H1 (cell line): ENCODE data around the gene LRRC32. TPM values are rescaled to one million over a fixed set of nuclear protein-coding genes. Genes with fewer than 3 reads are reported as not detected.

Experiments used
- CTCF ChIA-PET: fragments of 300-600 bp; sonication (Branson Sonifier 250); formaldehyde crosslinking; loops from one replicate; lab custom pipeline; 2021; ENCODE audit not compliant: partially characterized antibody; lab: Charles Lee
- POLR2A ChIA-PET: fragments of 300-600 bp; sonication (Branson Sonifier 250); formaldehyde crosslinking; loops from one replicate; lab custom pipeline; 2021; ENCODE audit warnings: inconsistent platforms; ENCODE audit not compliant: partially characterized antibody; lab: Charles Lee
- DNase-seq, 2 experiments: peaks; one replicate each; pipeline versions ENCODE4 v3.0.0 to v3.0.0-alpha.2; 2010 to 2022; ENCODE audit warnings: low spot score in 2 of 2, low read depth in 1 of 2, mixed read lengths in 1 of 2
- FAIRE-seq: peaks from 2 replicates; lab custom pipeline; 2011; peaks lifted over from hg19 to GRCh38; lab: Jason Lieb, UNC
- H2AFZ ChIP-seq: 2 replicates; pipeline ENCODE4 v1.8.1; 2012; ENCODE audit warnings: low read length, inconsistent platforms
- H2AK5ac ChIP-seq: 2 replicates; pipeline ENCODE4 v1.6.1; 2013; ENCODE audit warnings: low read depth, low read length
- H2BK120ac ChIP-seq: replicated peaks from 2 replicates; pipeline ENCODE3; 2013; ENCODE audit warnings: low read depth, low read length, inconsistent platforms
- H2BK12ac ChIP-seq: 2 replicates; pipeline ENCODE4 v1.6.1; 2013; ENCODE audit warnings: low read depth, low read length
- H2BK15ac ChIP-seq: 2 replicates; pipeline ENCODE4 v1.6.1; 2013; ENCODE audit warnings: low read length
- H2BK20ac ChIP-seq: 2 replicates; pipeline ENCODE4 v1.6.1; 2013; ENCODE audit warnings: low read length
- H2BK5ac ChIP-seq: 2 replicates; pipeline ENCODE4 v1.6.1; 2013; ENCODE audit warnings: low read depth, low read length
- H3K14ac ChIP-seq: 2 replicates; pipeline ENCODE4 v1.6.1; 2013; ENCODE audit warnings: inconsistent platforms; ENCODE audit not compliant: insufficient read length
- H3K18ac ChIP-seq: 2 replicates; pipeline ENCODE4 v1.6.1; 2013; ENCODE audit warnings: low read length; ENCODE audit errors: extremely low read depth
- H3K23ac ChIP-seq: 2 replicates; pipeline ENCODE4 v1.6.1; 2013; ENCODE audit warnings: inconsistent platforms; ENCODE audit not compliant: insufficient read length
- H3K23me2 ChIP-seq: 2 replicates; pipeline ENCODE4 v1.6.1; 2013; ENCODE audit warnings: low read depth, low read length
- H3K27ac ChIP-seq: 2 replicates; pipeline ENCODE4 v1.6.1; 2011; ENCODE audit warnings: low read depth, low read length, inconsistent platforms
- H3K27me3 ChIP-seq, 4 experiments: replicated peaks in 1 of 4; 1 replicate in 1 of 4; 2 replicates in 3 of 4; pipeline versions ENCODE4 v1.6.1 to v1.8.1; 2011 to 2013; ENCODE audit warnings: low read length in 3 of 4, mild to moderate bottlenecking in 3 of 4, inconsistent platforms in 2 of 4, mixed read lengths in 2 of 4, moderate library complexity in 1 of 4; ENCODE audit not compliant: control insufficient read depth in 3 of 4, insufficient read depth in 3 of 4; ENCODE audit errors: extremely low read depth in 1 of 4
- H3K36me3 ChIP-seq, 4 experiments: 2 replicates each; pipeline versions ENCODE4 v1.6.1 to v1.8.1; 2011 to 2013; ENCODE audit warnings: mild to moderate bottlenecking in 4 of 4, low read length in 3 of 4, moderate library complexity in 2 of 4, control low read depth in 1 of 4, inconsistent platforms in 1 of 4; ENCODE audit not compliant: insufficient read depth in 4 of 4, control insufficient read depth in 2 of 4
- H3K4ac ChIP-seq: replicated peaks from 2 replicates; pipeline ENCODE3; 2013; ENCODE audit warnings: low read length, low read depth, mixed read lengths, inconsistent platforms; ENCODE audit not compliant: insufficient read length
- H3K4me1 ChIP-seq, 4 experiments: replicated peaks in 1 of 4; 1 replicate in 1 of 4; 2 replicates in 3 of 4; pipeline versions ENCODE4 v1.6.1 to v1.8.1; 2011 to 2013; ENCODE audit warnings: low read length in 3 of 4, inconsistent platforms in 2 of 4, mixed read lengths in 1 of 4; ENCODE audit not compliant: insufficient read depth in 4 of 4, control insufficient read depth in 3 of 4
- H3K4me2 ChIP-seq, 2 experiments: 2 replicates each; pipeline versions ENCODE4 v1.6.1 to v1.8.1; 2011 to 2013; ENCODE audit warnings: low read depth in 2 of 2, low read length in 2 of 2, control low read depth in 1 of 2, inconsistent platforms in 1 of 2, mild to moderate bottlenecking in 1 of 2; ENCODE audit not compliant: insufficient read depth in 1 of 2
- H3K4me3 ChIP-seq, 4 experiments: fragments of 200-600, 300-600 bp in 1 of 4; sonication (generic), shearing (Covaris generic), sonication (Bioruptor Twin) in 1 of 4; 2 replicates each; pipeline versions ENCODE4 v1.5.1 to v1.8.1; 2011 to 2016; ENCODE audit warnings: low read length in 4 of 4, low read depth in 3 of 4, control low read depth in 2 of 4, inconsistent platforms in 2 of 4, mild to moderate bottlenecking in 2 of 4, mixed read lengths in 1 of 4, moderate library complexity in 1 of 4; ENCODE audit not compliant: insufficient read depth in 2 of 4; ENCODE audit errors: extremely low read depth in 1 of 4
- H3K56ac ChIP-seq: replicated peaks from 2 replicates; pipeline ENCODE3; 2013; ENCODE audit warnings: low read depth, mild to moderate bottlenecking, mixed read lengths, low read length, inconsistent platforms; ENCODE audit not compliant: insufficient read length
- H3K79me1 ChIP-seq: 2 replicates; pipeline ENCODE4 v1.6.1; 2013; ENCODE audit warnings: low read depth, low read length, control low read depth
- H3K79me2 ChIP-seq, 2 experiments: 2 replicates each; pipeline versions ENCODE4 v1.6.1 to v1.8.1; 2012 to 2013; ENCODE audit warnings: low read length in 2 of 2, mild to moderate bottlenecking in 2 of 2, inconsistent platforms in 1 of 2; ENCODE audit not compliant: insufficient read depth in 2 of 2, control insufficient read depth in 1 of 2
- H3K9ac ChIP-seq, 4 experiments: replicated peaks in 1 of 4; 1 replicate in 1 of 4; 2 replicates in 3 of 4; pipeline versions ENCODE4 v1.6.1 to v1.8.1; 2011 to 2013; ENCODE audit warnings: low read depth in 3 of 4, low read length in 3 of 4, control low read depth in 2 of 4, mild to moderate bottlenecking in 2 of 4, moderate library complexity in 2 of 4, inconsistent platforms in 1 of 4; ENCODE audit errors: extremely low read depth in 1 of 4
- H3K9me3 ChIP-seq, 2 experiments: 2 replicates each; pipeline versions ENCODE4 v1.6.1 to v1.8.1; 2012 to 2013; ENCODE audit warnings: mild to moderate bottlenecking in 2 of 2, moderate library complexity in 2 of 2, control low read depth in 1 of 2, inconsistent platforms in 1 of 2, low read depth in 1 of 2, low read length in 1 of 2, mixed read lengths in 1 of 2; ENCODE audit not compliant: insufficient read depth in 2 of 2
- H4K20me1 ChIP-seq, 2 experiments: replicated peaks in 1 of 2; 2 replicates each; pipeline versions ENCODE3 to v1.8.1; 2011 to 2013; ENCODE audit warnings: inconsistent platforms in 2 of 2, low read length in 2 of 2, mild to moderate bottlenecking in 1 of 2; ENCODE audit not compliant: insufficient read depth in 2 of 2, control insufficient read depth in 1 of 2
- H4K5ac ChIP-seq: 2 replicates; pipeline ENCODE4 v1.6.1; 2013; ENCODE audit warnings: low read length, low read depth, mixed read lengths, inconsistent platforms; ENCODE audit not compliant: insufficient read length
- H4K8ac ChIP-seq: 2 replicates; pipeline ENCODE4 v1.8.0; 2013; ENCODE audit warnings: mild to moderate bottlenecking, moderate library complexity, low read length, inconsistent platforms; ENCODE audit not compliant: insufficient read depth; ENCODE audit errors: extremely low read depth
- H4K91ac ChIP-seq: replicated peaks from 2 replicates; pipeline ENCODE3; 2013; ENCODE audit warnings: low read length, mixed read lengths, inconsistent platforms; ENCODE audit not compliant: insufficient read length
- BRCA1 ChIP-seq: IDR thresholded peaks from 2 replicates; pipeline ENCODE4 v1.6.1; 2012; ENCODE audit warnings: low read depth, low read length, improper control_type of control experiment
- JUN ChIP-seq: IDR thresholded peaks from 2 replicates; pipeline ENCODE4 v1.6.1; 2011; ENCODE audit warnings: low read depth, mild to moderate bottlenecking, improper control_type of control experiment, low read length
- RAD21 ChIP-seq, 2 experiments: IDR thresholded peaks in 1 of 2; conservative IDR thresholded peaks in 1 of 2; 2 replicates each; pipeline ENCODE4 v1.6.1; 2011; ENCODE audit warnings: low read depth in 2 of 2, low read length in 2 of 2, improper control_type of control experiment in 1 of 2, inconsistent platforms in 1 of 2, mild to moderate bottlenecking in 1 of 2, moderate library complexity in 1 of 2
- SUZ12 ChIP-seq: fragments of 200-600 bp; sonication (generic); IDR thresholded peaks from 2 replicates; pipeline ENCODE4 v1.6.1; 2012; ENCODE audit warnings: mild to moderate bottlenecking, inconsistent platforms, low read length, moderate library complexity, mixed read lengths
- WGBS, 2 experiments: shearing (Covaris generic) in 1 of 2; methylation state at CpG; one replicate each; pipeline versions ENCODE4 v1.1.6 to v1.1.7; 2013 to 2015; ENCODE audit warnings: low lambda C conversion rate in 2 of 2, mixed read lengths in 2 of 2, inconsistent platforms in 1 of 2, low coverage in 1 of 2, missing lambda C conversion rate in 1 of 2; ENCODE audit not compliant: insufficient replicate concordance in 2 of 2, insufficient coverage in 1 of 2, insufficient read length in 1 of 2; ENCODE audit errors: extremely low coverage in 1 of 2, missing lambda C conversion rate in 1 of 2; 5-methylcytosine and 5-hydroxymethylcytosine counted together
- polyA plus RNA-seq, 7 experiments: library from polyadenylated mRNA; depleted of rRNA in 3 of 7; stranded (reverse) in 5 of 7; unstranded in 2 of 7; fragments of >200 nt in 5 of 7; fragments of 200-250 nt in 2 of 7; gene quantifications; 1 replicate in 5 of 7; 2 replicates in 1 of 7; 4 replicates in 1 of 7; pipeline versions ENCODE4 v1.2.1 to v1.2.3, GENCODE V29; 2011 to 2013; ENCODE audit warnings: missing spikeins in 2 of 7, mixed read lengths in 2 of 7
- total RNA-seq: library from RNA; stranded (reverse); fragmentation: NEBNext Ultra II Directional; extraction: Animal tissue kit (Norgen Biotek cat#: 25700); gene quantifications from 2 replicates; pipeline ENCODE4 v1.2.1, GENCODE V29; 2021
- TF ChIP-seq, protein P1 (sequence below): IDR thresholded peaks from 2 replicates; pipeline ENCODE4 v1.6.1; 2012; ENCODE audit warnings: inconsistent platforms

The LRRC32 gene
- total and polyA plus RNA-seq, 2 of the 8 experiments (the other 6 are each of a cell fraction or from before 2014, with no cell fraction given): 0.99 to 1.9 TPM

DNA sequence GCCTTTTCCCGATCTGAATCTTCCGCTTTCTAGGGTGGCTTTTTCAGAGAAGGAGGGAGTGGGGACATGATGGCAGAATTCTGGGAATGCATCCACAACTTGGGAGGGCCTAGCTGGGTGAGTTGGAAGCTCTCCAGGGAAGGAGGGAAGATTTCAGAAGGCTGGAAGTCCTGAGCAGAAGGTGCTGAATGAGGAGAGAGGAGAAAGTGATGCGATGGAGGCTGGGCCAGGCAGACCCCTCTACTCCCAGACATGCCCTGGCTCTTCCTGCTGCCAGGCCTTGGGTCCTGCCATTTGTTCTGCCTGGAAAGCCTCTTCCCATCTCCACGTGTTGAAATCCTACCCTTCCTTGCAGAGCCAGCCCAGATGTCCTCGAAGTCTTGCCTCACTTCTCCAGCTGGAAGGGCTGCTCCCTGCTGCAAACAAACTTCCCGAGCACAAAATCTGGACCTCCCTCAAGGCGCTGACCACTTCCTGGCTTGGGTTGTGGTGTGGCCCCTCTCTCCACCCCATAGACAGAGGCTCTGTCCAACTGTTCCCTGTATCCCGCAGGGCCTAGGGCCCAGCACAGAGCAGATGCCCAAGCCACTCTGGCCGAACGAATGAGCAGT lies 16.8 kb downstream of the LRRC32 start:
- Histone ChIP-seq H2BK15ac (no peak overlapping the region), H3K4me1 (peaks cover 3 to 11% (median 6%) of the 10 kb centered on the region in 4 experiments), H3K4ac (no peak overlapping the region), H3K56ac (no peak overlapping the region), H2BK20ac (no peak overlapping the region), H3K14ac (no peak overlapping the region), H3K9ac (no peak overlapping the region), H3K27me3 (no peaks in the 10 kb centered on the region; a peak in 1 of 7 replicates), H3K4me3 (no peak overlapping the region), H3K9me3 (no peaks in the 10 kb centered on the region), H3K18ac (no peak overlapping the region), H4K20me1 (no peaks in the 10 kb centered on the region), H2BK12ac (peak overlapping the region; percentile 43; the same call in 1 of the 2 replicates), H4K5ac (no peak overlapping the region), H4K8ac (no peak overlapping the region; the same call in 1 of the 2 replicates), H3K23ac (no peak overlapping the region), H2AFZ (no peak overlapping the region), H3K79me2 (no peaks in the 10 kb centered on the region), H3K27ac (no peak overlapping the region), H3K36me3 (no peaks in the 10 kb centered on the region), H3K79me1 (no peaks in the 10 kb centered on the region), H3K23me2 (no peaks in the 10 kb centered on the region), H3K4me2 (no peak overlapping the region), H2AK5ac (no peak overlapping the region), H2BK5ac (no peak overlapping the region), H4K91ac (no peak overlapping the region), H2BK120ac (no peak overlapping the region)
- TF ChIP-seq JUN (no peak), RAD21 (IDR thresholded peaks at IDR 0.05 in 1 of 2, conservative IDR thresholded peaks at IDR 0.05 in 1 of 2; ENCODE audit: low read depth in 2 of 2, low read length in 2 of 2) (no peak), SUZ12 (no peak), BRCA1 (no peak)
- TF ChIP-seq, protein P1, sequence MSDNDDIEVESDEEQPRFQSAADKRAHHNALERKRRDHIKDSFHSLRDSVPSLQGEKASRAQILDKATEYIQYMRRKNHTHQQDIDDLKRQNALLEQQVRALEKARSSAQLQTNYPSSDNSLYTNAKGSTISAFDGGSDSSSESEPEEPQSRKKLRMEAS: no peak
- 88% methylated on average over 10 of the region's 10 CpGs; no CpG with 5 or more reads in 1 of the 2 experiments for WGBS, 2 experiments
- FAIRE-seq: no peak
- ChIA-PET POLR2A (no interaction called here), CTCF (interaction anchor here (0.6 to 1.1 kb wide), 4 partner anchors 9 to 224 kb away, joined by 3 to 4 read pairs (median 4); no protein-coding TSS in a partner anchor)
- DNase-seq: no peak
